HCEC 1CT (cell line): ENCODE data around the gene POMT2.

ENCODE experiments used
- DNase-seq: peaks from one replicate; pipeline ENCODE4 v3.0.0-alpha.2; 2017

Gene POMT2

DNA sequence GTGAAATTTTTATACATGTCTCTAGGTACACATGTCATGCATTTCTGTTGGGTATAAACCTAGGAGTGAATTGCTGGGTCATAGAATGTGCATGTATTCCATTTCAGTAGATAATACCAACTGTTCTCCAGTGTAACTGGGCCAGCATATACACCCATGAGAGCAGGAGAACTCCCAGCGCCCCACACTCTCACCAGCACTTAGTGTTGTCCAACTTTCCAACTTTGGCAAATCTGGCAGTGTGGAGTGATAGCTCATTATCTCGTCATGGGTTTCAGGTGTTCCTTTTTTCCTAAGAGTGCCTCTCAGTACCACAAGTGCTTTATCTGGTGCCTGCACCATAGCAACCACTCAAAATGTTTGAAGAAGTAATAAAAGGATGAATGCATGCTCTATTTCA, 89.8 kb downstream of the POMT2 start:
- no peak for DNase-seq

DNA sequence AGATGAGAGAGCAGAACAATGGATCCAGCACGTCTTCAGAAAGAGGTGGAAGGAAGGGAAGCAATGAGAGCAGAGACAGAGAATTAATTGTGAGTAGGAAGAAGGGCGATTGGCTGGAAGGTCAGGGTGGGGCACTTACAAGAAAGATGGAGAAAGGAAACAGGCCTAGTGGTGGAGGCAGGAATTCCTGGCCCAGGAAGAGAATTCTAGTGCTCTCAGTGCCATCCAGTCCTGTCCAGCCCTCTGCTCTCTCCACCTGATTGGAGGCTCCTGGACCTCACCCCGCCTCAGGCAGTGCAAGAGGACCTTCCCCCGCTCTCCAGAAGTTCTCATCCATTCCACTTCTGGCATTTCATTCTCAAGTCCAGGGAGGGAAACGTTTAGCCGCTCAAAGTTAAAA, 92.6 kb downstream of the POMT2 start:
- no peak for DNase-seq

DNA sequence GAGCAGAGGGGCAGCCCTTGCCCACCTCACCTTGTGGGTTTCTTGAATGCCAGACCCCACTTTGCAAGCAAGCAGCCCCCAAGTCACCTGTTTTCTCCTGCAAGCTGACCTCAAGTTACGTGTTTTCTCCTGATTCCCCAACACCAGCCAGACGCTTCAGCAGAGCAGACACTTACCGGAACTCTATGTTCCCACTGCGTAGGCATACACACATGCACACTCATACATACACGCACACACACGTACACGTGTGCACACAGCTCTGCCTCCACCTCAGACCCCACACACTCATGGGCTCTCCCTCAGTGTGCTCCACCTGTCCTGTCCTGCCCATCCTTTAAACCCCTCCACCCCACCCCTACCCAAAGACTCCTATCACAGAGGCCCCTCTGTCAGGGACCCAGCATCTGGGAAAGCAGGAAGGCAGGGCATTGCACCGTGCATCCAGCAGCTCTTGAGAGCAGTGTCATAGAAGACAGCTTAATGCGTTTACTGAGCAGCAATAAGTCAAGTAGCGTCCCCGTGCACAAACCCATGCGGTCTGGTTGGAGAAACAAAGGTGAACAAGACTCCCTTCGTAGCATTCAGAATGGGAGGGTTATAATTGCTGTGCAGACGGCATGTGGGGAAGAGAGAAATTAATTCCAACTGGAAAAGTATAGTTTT, 94.7 kb downstream of the POMT2 start:
- no peak for DNase-seq

DNA sequence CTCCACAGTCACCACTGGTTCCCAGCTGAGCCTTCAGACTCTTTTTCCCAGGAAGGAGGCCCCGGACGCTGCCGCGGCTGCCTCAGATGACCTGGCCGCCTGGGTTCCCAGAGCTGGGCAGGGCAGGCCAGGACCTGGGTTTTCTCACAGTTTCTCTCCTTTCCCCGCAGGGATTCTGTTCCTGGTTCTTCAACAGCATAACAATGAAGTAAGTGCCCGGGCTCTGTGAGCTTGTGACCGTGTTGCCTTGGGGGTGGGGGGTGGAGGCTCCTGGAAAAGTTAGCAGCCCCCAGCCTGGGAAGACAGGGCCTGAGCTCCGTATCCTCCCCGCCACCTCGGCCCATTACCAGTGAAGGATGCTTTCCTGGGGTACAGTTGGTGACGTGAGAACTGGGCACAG, 95.4 kb downstream of the POMT2 start:
- DNase-seq, result no peak
